Stomach (tissue), 4 donors: ENCODE results near the gene COLEC12.

ENCODE experiments used
- EP300 ChIP-seq: sonication (generic); formaldehyde crosslinking; IDR thresholded peaks from one replicate; pipeline ENCODE4 v1.6.1; 2017; ENCODE audit warnings: antibody characterized with exemption
- POLR2A ChIP-seq, 4 donors: fragments of 450-650 bp; IDR thresholded peaks; one replicate each; pipeline ENCODE4 v1.6.1; 2016; ENCODE audit warnings: antibody characterized with exemption in 4 of 4, control low read depth in 2 of 4, mild to moderate bottlenecking in 1 of 4, moderate library complexity in 1 of 4
- POLR2AphosphoS5 ChIP-seq, 3 donors: sonication (generic); formaldehyde crosslinking; IDR thresholded peaks; one replicate each; pipeline ENCODE4 v1.6.1; 2016; ENCODE audit warnings: antibody characterized with exemption in 3 of 3
- TF ChIP-seq, protein P1 (sequence below), 7 experiments: fragments of 450-650 bp in 4 of 7; fragments of 200-600 bp in 3 of 7; sonication (generic) in 3 of 7; IDR thresholded peaks; one replicate each; pipeline ENCODE4 v1.5.1; 2016 to 2019; ENCODE audit warnings: antibody characterized with exemption in 7 of 7, control low read depth in 2 of 7, mild to moderate bottlenecking in 1 of 7

DNA sequence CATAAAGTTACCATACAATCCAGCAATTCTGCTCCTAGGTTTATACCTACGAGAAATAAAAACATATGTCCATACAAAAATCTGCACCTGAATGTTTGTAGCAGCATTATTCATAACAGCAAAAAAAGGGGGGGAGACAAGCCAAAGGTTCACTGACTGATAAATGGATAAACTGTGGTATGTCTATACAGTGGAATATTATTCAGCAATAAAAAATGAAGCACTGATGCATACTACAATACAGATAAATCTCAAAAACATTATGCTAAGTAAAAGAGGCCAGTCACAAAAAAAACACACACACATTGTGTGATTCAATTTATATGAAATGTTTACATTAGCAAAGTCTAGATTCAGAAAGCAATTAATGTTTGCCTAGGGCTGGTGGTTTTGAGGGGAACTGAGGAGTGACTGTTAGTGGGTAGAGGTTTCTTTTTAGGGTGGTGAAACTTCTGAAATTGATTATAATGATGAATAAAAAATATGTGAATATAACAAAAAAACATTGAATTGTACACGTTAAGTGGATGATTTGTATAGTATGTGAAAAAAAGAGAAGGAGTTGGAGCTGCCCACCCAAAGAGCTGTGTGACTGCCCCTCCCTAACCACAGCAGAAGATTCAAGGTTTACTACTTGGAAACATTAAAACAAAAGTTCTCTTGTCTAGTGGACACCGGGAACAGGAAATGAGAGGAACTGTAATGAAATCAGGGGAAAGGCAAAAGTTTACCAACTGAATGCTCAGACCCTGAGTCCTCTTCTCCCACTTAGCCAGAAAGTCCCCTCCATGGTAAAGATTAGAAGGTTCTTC lies 13.4 kb downstream of the COLEC12 start:
- TF ChIP-seq, protein P1, sequence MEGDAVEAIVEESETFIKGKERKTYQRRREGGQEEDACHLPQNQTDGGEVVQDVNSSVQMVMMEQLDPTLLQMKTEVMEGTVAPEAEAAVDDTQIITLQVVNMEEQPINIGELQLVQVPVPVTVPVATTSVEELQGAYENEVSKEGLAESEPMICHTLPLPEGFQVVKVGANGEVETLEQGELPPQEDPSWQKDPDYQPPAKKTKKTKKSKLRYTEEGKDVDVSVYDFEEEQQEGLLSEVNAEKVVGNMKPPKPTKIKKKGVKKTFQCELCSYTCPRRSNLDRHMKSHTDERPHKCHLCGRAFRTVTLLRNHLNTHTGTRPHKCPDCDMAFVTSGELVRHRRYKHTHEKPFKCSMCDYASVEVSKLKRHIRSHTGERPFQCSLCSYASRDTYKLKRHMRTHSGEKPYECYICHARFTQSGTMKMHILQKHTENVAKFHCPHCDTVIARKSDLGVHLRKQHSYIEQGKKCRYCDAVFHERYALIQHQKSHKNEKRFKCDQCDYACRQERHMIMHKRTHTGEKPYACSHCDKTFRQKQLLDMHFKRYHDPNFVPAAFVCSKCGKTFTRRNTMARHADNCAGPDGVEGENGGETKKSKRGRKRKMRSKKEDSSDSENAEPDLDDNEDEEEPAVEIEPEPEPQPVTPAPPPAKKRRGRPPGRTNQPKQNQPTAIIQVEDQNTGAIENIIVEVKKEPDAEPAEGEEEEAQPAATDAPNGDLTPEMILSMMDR (IDR thresholded peaks at IDR 0.05) = no peak
- TF ChIP-seq POLR2A (IDR thresholded peaks at IDR 0.05) = no peak
- no peak for TF ChIP-seq EP300
- no peak for TF ChIP-seq POLR2AphosphoS5 (IDR thresholded peaks at IDR 0.05)
